ENCODE results near the gene SYTL4. TPM values are rescaled to one million over a fixed set of nuclear protein-coding genes. Genes with fewer than 3 reads are reported as not detected.

The SYTL4 gene
- total RNA-seq, 1 donor from 2014 or later = 2.1 TPM

GRCh38 chrX:100682939-100683338 is 49.0 kb downstream of the SYTL4 start:
- intact Hi-C loops (cut with micrococcal nuclease) = no loop called here
- H3K9me3 ChIP-seq (replicated peaks) = no peaks in the 10 kb centered on the region
- DNase-seq = no peak
- H3K4me1 ChIP-seq = no peaks in the 10 kb centered on the region
- no peak overlapping the region for H3K4me3 ChIP-seq
- H3K27ac ChIP-seq (replicated peaks) = no peak overlapping the region
- TF ChIP-seq, protein P1, sequence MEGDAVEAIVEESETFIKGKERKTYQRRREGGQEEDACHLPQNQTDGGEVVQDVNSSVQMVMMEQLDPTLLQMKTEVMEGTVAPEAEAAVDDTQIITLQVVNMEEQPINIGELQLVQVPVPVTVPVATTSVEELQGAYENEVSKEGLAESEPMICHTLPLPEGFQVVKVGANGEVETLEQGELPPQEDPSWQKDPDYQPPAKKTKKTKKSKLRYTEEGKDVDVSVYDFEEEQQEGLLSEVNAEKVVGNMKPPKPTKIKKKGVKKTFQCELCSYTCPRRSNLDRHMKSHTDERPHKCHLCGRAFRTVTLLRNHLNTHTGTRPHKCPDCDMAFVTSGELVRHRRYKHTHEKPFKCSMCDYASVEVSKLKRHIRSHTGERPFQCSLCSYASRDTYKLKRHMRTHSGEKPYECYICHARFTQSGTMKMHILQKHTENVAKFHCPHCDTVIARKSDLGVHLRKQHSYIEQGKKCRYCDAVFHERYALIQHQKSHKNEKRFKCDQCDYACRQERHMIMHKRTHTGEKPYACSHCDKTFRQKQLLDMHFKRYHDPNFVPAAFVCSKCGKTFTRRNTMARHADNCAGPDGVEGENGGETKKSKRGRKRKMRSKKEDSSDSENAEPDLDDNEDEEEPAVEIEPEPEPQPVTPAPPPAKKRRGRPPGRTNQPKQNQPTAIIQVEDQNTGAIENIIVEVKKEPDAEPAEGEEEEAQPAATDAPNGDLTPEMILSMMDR (IDR thresholded peaks at IDR 0.05; ENCODE audit: borderline replicate concordance) = no peak
- H3K27me3 ChIP-seq (ENCODE audit: low read depth) = no peaks in the 10 kb centered on the region
- H3K36me3 ChIP-seq = no peaks in the 10 kb centered on the region

GRCh38 chrX:100681599-100681998 is 50.3 kb downstream of the SYTL4 start:
- TF ChIP-seq, protein P1 (IDR thresholded peaks at IDR 0.05; ENCODE audit: borderline replicate concordance) = no peak
- H3K4me3 ChIP-seq = no peak overlapping the region
- H3K27me3 ChIP-seq (ENCODE audit: low read depth) = no peaks in the 10 kb centered on the region

DNA sequence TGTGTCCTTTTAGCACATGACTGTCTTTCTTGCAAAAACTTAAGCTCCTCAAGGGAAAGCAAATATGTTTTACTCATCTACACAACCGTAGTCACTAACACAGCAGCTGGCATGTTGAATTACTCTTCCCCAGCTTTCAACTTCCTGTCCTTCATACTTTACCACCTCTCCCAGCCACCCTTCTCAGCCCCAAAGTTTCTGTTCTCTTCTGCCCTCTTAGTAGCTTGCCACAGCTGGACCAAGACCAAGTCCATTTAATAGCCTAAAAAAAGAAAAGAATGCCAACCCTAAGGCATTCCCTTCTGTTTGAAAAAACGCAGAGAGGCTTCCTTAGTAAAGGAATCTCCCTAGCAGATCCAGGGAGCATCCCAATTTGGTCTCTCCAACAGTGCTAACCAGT is 51.2 kb downstream of the SYTL4 start:
- Histone ChIP-seq H3K27me3 (ENCODE audit: low read depth) (no peaks in the 10 kb centered on the region), H3K4me3 (no peak overlapping the region), H3K27ac (replicated peaks) (no peak overlapping the region), H3K36me3 (no peaks in the 10 kb centered on the region), H3K4me1 (no peaks in the 10 kb centered on the region), H3K9me3 (replicated peaks) (no peaks in the 10 kb centered on the region)
- DNase-seq = no peak
- intact Hi-C loops (cut with micrococcal nuclease) = no loop called here
- TF ChIP-seq, protein P1 (IDR thresholded peaks at IDR 0.05; ENCODE audit: borderline replicate concordance) = no peak

More at GRCh38 chrX:100681599-100681998, 50.3 kb downstream of the SYTL4 start:
- H3K27ac ChIP-seq (replicated peaks) = no peak overlapping the region
- no peaks in the 10 kb centered on the region for H3K4me1 ChIP-seq
- H3K9me3 ChIP-seq (replicated peaks) = no peaks in the 10 kb centered on the region
- no peaks in the 10 kb centered on the region for H3K36me3 ChIP-seq
- intact Hi-C loops (cut with micrococcal nuclease) = no loop called here
- no peak for DNase-seq

DNA sequence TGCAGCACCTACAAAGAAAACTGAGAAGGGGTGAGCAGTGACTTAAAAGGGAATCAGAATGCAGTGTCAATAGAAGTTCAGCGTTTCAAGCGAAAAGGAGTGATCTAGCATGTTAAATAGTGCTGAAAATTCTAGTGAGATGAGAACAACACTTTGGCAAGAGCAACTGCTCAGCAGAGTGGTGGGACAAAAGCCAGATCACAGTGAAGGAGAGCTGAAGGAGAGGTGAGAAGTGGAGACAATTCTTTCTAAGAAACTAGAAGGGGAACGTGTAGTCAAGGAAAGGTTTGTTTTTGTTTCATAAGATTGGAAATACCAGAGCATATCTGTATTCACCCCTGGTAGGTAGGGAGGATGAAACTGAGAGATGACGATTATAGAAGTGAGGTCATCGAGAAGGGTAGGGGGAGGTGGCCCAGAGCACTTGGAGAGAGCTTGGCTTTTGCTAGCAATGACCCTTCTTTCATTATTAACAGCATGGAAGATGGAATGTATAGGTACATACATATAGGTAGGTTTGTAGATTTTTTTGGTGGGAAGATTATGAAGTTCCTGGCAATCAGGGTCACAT is 54.2 kb downstream of the SYTL4 start:
- intact Hi-C loops (cut with micrococcal nuclease) = no loop called here
- Histone ChIP-seq H3K9me3 (replicated peaks) (no peaks in the 10 kb centered on the region), H3K27ac (replicated peaks) (no peak overlapping the region), H3K4me1 (peaks cover 7% of the 10 kb centered on the region), H3K27me3 (ENCODE audit: low read depth) (no peaks in the 10 kb centered on the region), H3K4me3 (no peak overlapping the region), H3K36me3 (no peaks in the 10 kb centered on the region)
- TF ChIP-seq, protein P1 (IDR thresholded peaks at IDR 0.05; ENCODE audit: borderline replicate concordance) = no peak
- no peak for DNase-seq

GRCh38 chrX:100674705-100675104 is 57.2 kb downstream of the SYTL4 start:
- Histone ChIP-seq H3K9me3 (replicated peaks) (no peaks in the 10 kb centered on the region), H3K4me1 (peaks cover 7% of the 10 kb centered on the region), H3K27ac (replicated peaks) (no peak overlapping the region), H3K4me3 (no peak overlapping the region), H3K27me3 (ENCODE audit: low read depth) (no peaks in the 10 kb centered on the region), H3K36me3 (no peaks in the 10 kb centered on the region)
- TF ChIP-seq, protein P1 (IDR thresholded peaks at IDR 0.05; ENCODE audit: borderline replicate concordance) = no peak
- no peak for DNase-seq
- intact Hi-C loops (cut with micrococcal nuclease) = no loop called here

Data from left ventricle myocardium inferior (tissue), 1 donor.